GM23338 (cell line): ENCODE results near the gene PIP. TPM values are rescaled to one million over a fixed set of nuclear protein-coding genes. Genes with fewer than 3 reads are reported as not detected.

Experiments used
- ATAC-seq: fragments of 200-7000 bp; cut with Tn5 transposase; 3 replicates; pipeline ENCODE4 v1.9.1; 2020
- DNase-seq: peaks from one replicate; pipeline ENCODE4 v3.0.0-alpha.2; 2015; ENCODE audit warnings: low spot score
- H2AFZ ChIP-seq: fragments of 200-600 bp; sonication (generic); 2 replicates; pipeline ENCODE4 v1.8.0; 2016; ENCODE audit warnings: antibody characterized with exemption, mild to moderate bottlenecking, moderate library complexity
- H3F3A ChIP-seq: fragments of 200-600 bp; sonication (generic); replicated peaks from 2 replicates; pipeline ENCODE4 v1.8.0; 2017; ENCODE audit warnings: antibody characterized with exemption, mixed run types, low read depth
- H3K27ac ChIP-seq: fragments of 200-600 bp; sonication (generic); 2 replicates; pipeline ENCODE4 v1.6.1; 2016; ENCODE audit warnings: low read depth
- H3K27me3 ChIP-seq: fragments of 200-600 bp; sonication (generic); 2 replicates; pipeline ENCODE4 v1.8.0; 2016; ENCODE audit warnings: mild to moderate bottlenecking, mixed run types, moderate library complexity; ENCODE audit not compliant: insufficient read depth
- H3K36me3 ChIP-seq: fragments of 200-600 bp; sonication (generic); 2 replicates; pipeline ENCODE4 v1.8.0; 2016; ENCODE audit warnings: mild to moderate bottlenecking; ENCODE audit not compliant: insufficient read depth
- H3K4me1 ChIP-seq: fragments of 200-600 bp; sonication (generic); 2 replicates; pipeline ENCODE4 v1.8.0; 2016; ENCODE audit warnings: mild to moderate bottlenecking, moderate library complexity; ENCODE audit not compliant: insufficient read depth
- H3K4me2 ChIP-seq: fragments of 200-600 bp; sonication (generic); 2 replicates; pipeline ENCODE4 v1.7.1; 2017; ENCODE audit warnings: mixed run types
- H3K4me3 ChIP-seq: fragments of 200-600 bp; sonication (generic); 2 replicates; pipeline ENCODE4 v1.6.1; 2016; ENCODE audit warnings: mixed run types
- H3K79me2 ChIP-seq: fragments of 200-600 bp; sonication (generic); replicated peaks from 2 replicates; pipeline ENCODE4 v1.8.0; 2017; ENCODE audit warnings: mild to moderate bottlenecking; ENCODE audit not compliant: insufficient read depth
- H3K9me2 ChIP-seq: fragments of 200-600 bp; sonication (generic); 2 replicates; pipeline ENCODE4 v1.8.0; 2017; ENCODE audit not compliant: insufficient read depth
- H4K20me1 ChIP-seq: fragments of 200-600 bp; sonication (generic); replicated peaks from 2 replicates; pipeline ENCODE4 v1.8.0; 2017; ENCODE audit warnings: mild to moderate bottlenecking; ENCODE audit not compliant: insufficient read depth
- H3K27ac Mint-ChIP-seq: 2 replicates; pipeline ENCODE4 v1.8.0; 2020; ENCODE audit warnings: inconsistent platforms, mild to moderate bottlenecking, moderate library complexity, mixed read lengths
- H3K27me3 Mint-ChIP-seq: 3 replicates; pipeline ENCODE4 v1.8.0; 2022; ENCODE audit warnings: low read depth, mild to moderate bottlenecking, moderate library complexity, mixed read lengths, inconsistent platforms; ENCODE audit not compliant: insufficient read depth, poor library complexity
- H3K36me3 Mint-ChIP-seq: 3 replicates; pipeline ENCODE4 v1.8.0; 2021; ENCODE audit warnings: low read depth, mild to moderate bottlenecking, inconsistent platforms, moderate library complexity, mixed read lengths
- H3K4me1 Mint-ChIP-seq: 3 replicates; pipeline ENCODE4 v1.8.0; 2020; ENCODE audit warnings: mild to moderate bottlenecking, inconsistent platforms, mixed read lengths
- H3K4me3 Mint-ChIP-seq: 3 replicates; pipeline ENCODE4 v1.8.0; 2021; ENCODE audit warnings: moderate library complexity, mild to moderate bottlenecking, inconsistent platforms, mixed read lengths
- H3K9me3 Mint-ChIP-seq: 3 replicates; pipeline ENCODE4 v1.8.0; 2020; ENCODE audit warnings: moderate library complexity, mild to moderate bottlenecking, inconsistent platforms, mixed read lengths
- CREB1 ChIP-seq: fragments of 250-450 bp; sonication (Bioruptor Pico); IDR thresholded peaks from 2 replicates; pipeline ENCODE4 v1.5.0; 2020; ENCODE audit warnings: low read depth, mild to moderate bottlenecking, moderate library complexity
- EZH2 ChIP-seq: fragments of 200-600 bp; sonication (generic); IDR thresholded peaks from one replicate; pipeline ENCODE4 v1.8.0; 2017; ENCODE audit warnings: antibody characterized with exemption, mild to moderate bottlenecking, low read depth; ENCODE audit not compliant: unreplicated experiment
- EZH2phosphoT487 ChIP-seq: fragments of 200-600 bp; sonication (generic); IDR thresholded peaks from one replicate; pipeline ENCODE4 v1.8.1; 2018; ENCODE audit warnings: antibody characterized with exemption; ENCODE audit not compliant: unreplicated experiment
- JUNB ChIP-seq: IDR thresholded peaks from one replicate; pipeline ENCODE4 v1.6.1; 2016; ENCODE audit warnings: antibody characterized with exemption; ENCODE audit not compliant: unreplicated experiment
- REST ChIP-seq: IDR thresholded peaks from one replicate; pipeline ENCODE4 v1.6.1; 2018; ENCODE audit warnings: antibody characterized with exemption; ENCODE audit not compliant: unreplicated experiment
- ZNF114 ChIP-seq: fragments of 250-450 bp; sonication (Bioruptor Pico); IDR thresholded peaks from 2 replicates; pipeline ENCODE4 v1.5.0; 2020; ENCODE audit warnings: mild to moderate bottlenecking, moderate library complexity
- ZNF331 ChIP-seq: fragments of 250-450 bp; sonication (Bioruptor Pico); IDR thresholded peaks from 2 replicates; pipeline ENCODE4 v1.5.0; 2020; ENCODE audit warnings: low read depth, mild to moderate bottlenecking, moderate library complexity
- polyA plus RNA-seq: library from polyadenylated mRNA; unstranded; fragments of >200 nt; fragmentation: Nextera tagmentation; extraction: Ambion mirVana; gene quantifications from 2 replicates; pipeline ENCODE4 v1.2.1, GENCODE V29; 2016
- total RNA-seq: library from RNA; depleted of rRNA; stranded (reverse); fragments of >200 nt; shearing (Covaris generic); gene quantifications from 2 replicates; pipeline ENCODE4 v1.2.3, GENCODE V29; 2014
- TF ChIP-seq, protein P1 (sequence below), 2 experiments: fragments of 200-600 bp in 1 of 2; sonication (generic) in 1 of 2; conservative IDR thresholded peaks; 2 replicates each; pipeline versions ENCODE4 v1.5.1 to v1.6.1; 2016 to 2017; ENCODE audit warnings: antibody characterized with exemption in 2 of 2, low read depth in 2 of 2, mild to moderate bottlenecking in 2 of 2, moderate library complexity in 1 of 2

PIP gene
- total and polyA plus RNA-seq, 2 experiments from 2014 or later: not detected

DNA sequence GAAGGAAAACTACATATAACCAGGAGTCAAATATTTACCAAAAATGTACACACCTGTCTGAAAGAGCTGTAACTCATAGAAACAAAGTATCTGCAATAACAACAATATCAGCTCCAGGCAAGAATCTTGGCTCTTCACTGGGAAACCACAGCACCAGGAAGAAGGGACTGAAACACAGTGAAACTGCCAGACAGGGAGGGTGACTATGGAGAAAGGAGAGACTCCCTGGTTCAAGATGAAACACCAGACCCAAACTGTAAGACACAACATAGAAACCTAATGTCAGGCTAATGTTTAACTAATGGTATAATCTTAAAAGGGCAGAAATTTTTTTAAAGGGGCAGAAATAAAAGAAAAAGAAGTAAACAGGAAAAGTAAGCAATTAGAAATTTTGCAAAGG is 39.8 kb downstream of the PIP start (continued):
- no peak for TF ChIP-seq REST
- TF ChIP-seq ZNF114: no peak
- TF ChIP-seq EZH2: no peak
- no peak for TF ChIP-seq EZH2phosphoT487
- TF ChIP-seq CREB1 (CRISPR knock-in tag): no peak

DNA sequence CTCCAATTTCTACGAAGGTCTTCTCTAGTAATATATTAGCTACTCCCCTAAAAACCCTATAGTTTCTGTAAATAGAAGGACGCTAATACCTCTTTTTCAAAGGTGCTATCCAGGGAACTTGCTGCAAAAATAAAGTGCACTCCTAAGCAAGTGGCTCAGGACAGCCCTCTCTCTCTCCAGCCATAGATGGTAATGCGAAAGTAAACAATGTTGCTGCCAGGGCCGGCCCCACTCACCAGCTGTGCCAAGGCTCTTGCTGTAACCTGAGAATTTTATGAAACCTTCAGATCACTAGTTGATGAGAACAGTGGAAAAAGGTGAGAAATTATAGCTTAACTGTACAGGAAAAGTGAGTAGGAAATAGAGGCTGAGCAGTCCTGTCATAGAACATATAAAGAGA is 40.5 kb downstream of the PIP start:
- H3K36me3 ChIP-seq: peaks cover 5% of the 10 kb centered on the region; the same call in 1 of the 2 replicates
- ATAC-seq (peak; percentile 49), DNase-seq (peak; percentile 6)
- no peak for TF ChIP-seq JUNB
- TF ChIP-seq ZNF331 (CRISPR knock-in tag): no peak
- H3K4me1 Mint-ChIP-seq: no peaks in the 10 kb centered on the region
- H3K79me2 ChIP-seq: no peaks in the 10 kb centered on the region
- H3F3A ChIP-seq: no peaks in the 10 kb centered on the region
- H3K36me3 Mint-ChIP-seq: peaks cover 3% of the 10 kb centered on the region; the same call in 1 of the 3 replicates
- H3K27me3 ChIP-seq: no peaks in the 10 kb centered on the region
- no peak overlapping the region for H3K4me2 ChIP-seq
- H2AFZ ChIP-seq: no peak overlapping the region
- H3K9me2 ChIP-seq: no peaks in the 10 kb centered on the region
- H4K20me1 ChIP-seq: no peaks in the 10 kb centered on the region
- H3K4me3 ChIP-seq: no peak overlapping the region
- H3K4me1 ChIP-seq: no peaks in the 10 kb centered on the region
- H3K27me3 Mint-ChIP-seq: peaks cover 3% of the 10 kb centered on the region
- H3K27ac ChIP-seq: no peak overlapping the region
- H3K9me3 Mint-ChIP-seq: peaks cover 19% of the 10 kb centered on the region
- H3K27ac Mint-ChIP-seq: no peak overlapping the region
- no peak overlapping the region for H3K4me3 Mint-ChIP-seq

GRCh38 chr7:143176128-143176527 is 44.3 kb downstream of the PIP start:
- no peaks in the 10 kb centered on the region for H3K79me2 ChIP-seq
- no peaks in the 10 kb centered on the region for H3K4me1 ChIP-seq
- no peaks in the 10 kb centered on the region for H3F3A ChIP-seq
- no peak overlapping the region for H3K4me2 ChIP-seq
- TF ChIP-seq CREB1 (CRISPR knock-in tag): no peak
- no peak for TF ChIP-seq EZH2
- TF ChIP-seq JUNB: no peak
- TF ChIP-seq, protein P1, sequence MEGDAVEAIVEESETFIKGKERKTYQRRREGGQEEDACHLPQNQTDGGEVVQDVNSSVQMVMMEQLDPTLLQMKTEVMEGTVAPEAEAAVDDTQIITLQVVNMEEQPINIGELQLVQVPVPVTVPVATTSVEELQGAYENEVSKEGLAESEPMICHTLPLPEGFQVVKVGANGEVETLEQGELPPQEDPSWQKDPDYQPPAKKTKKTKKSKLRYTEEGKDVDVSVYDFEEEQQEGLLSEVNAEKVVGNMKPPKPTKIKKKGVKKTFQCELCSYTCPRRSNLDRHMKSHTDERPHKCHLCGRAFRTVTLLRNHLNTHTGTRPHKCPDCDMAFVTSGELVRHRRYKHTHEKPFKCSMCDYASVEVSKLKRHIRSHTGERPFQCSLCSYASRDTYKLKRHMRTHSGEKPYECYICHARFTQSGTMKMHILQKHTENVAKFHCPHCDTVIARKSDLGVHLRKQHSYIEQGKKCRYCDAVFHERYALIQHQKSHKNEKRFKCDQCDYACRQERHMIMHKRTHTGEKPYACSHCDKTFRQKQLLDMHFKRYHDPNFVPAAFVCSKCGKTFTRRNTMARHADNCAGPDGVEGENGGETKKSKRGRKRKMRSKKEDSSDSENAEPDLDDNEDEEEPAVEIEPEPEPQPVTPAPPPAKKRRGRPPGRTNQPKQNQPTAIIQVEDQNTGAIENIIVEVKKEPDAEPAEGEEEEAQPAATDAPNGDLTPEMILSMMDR (conservative IDR thresholded peaks at IDR 0.05; ENCODE audit: low read depth in 2 of 2): peak in 1 of 2 experiments; percentile 38; a peak in 2 of 4 replicates
- H3K27me3 Mint-ChIP-seq: peaks cover 3% of the 10 kb centered on the region
- H3K36me3 ChIP-seq: peaks cover 7% of the 10 kb centered on the region; the same call in 1 of the 2 replicates
- H4K20me1 ChIP-seq: no peaks in the 10 kb centered on the region
- H3K9me3 Mint-ChIP-seq: peaks cover 24% of the 10 kb centered on the region; the same call in 2 of the 3 replicates
- no peak overlapping the region for H2AFZ ChIP-seq
- no peak overlapping the region for H3K4me3 ChIP-seq
- H3K4me1 Mint-ChIP-seq: no peaks in the 10 kb centered on the region
- H3K4me3 Mint-ChIP-seq: no peak overlapping the region
- no peak for DNase-seq
- peaks cover 2% of the 10 kb centered on the region; the same call in 1 of the 3 replicates for H3K36me3 Mint-ChIP-seq
- ATAC-seq: no peak
- no peaks in the 10 kb centered on the region for H3K27me3 ChIP-seq
- no peaks in the 10 kb centered on the region for H3K9me2 ChIP-seq
- no peak overlapping the region for H3K27ac Mint-ChIP-seq
- H3K27ac ChIP-seq: no peak overlapping the region
